Lung (tissue), 12 donors: Measurements from ENCODE around the gene TNF. TPM values are rescaled to one million over a fixed set of nuclear protein-coding genes. Genes with fewer than 3 reads are reported as not detected.
"Not testable (repeated sequence)": the region's sequence is repeated elsewhere in the genome, so short reads cannot be mapped to it uniquely, and the experiment has no call there.

Experiments
- ATAC-seq: fragments of 200-7000 bp; cut with Tn5 transposase; one replicate; pipeline ENCODE4 v1.9.1; 2020; ENCODE audit warnings: moderate number of reproducible peaks; ENCODE audit not compliant: insufficient read depth, low FRiP score
- DNase-seq, 3 donors: peaks; one replicate each; pipeline ENCODE4 v3.0.0-alpha.2; 2013 to 2017
- H3K27ac ChIP-seq, 2 donors: one replicate each; pipeline ENCODE4 v1.5.1; 2013; ENCODE audit warnings: mild to moderate bottlenecking in 2 of 2, moderate library complexity in 2 of 2, control low read depth in 1 of 2, inconsistent platforms in 1 of 2, low read depth in 1 of 2, low read length in 1 of 2
- H3K27me3 ChIP-seq, 3 donors: one replicate each; pipeline ENCODE4 v1.5.1; 2013; ENCODE audit warnings: low read length in 2 of 3; ENCODE audit not compliant: control insufficient read depth in 3 of 3, insufficient read depth in 3 of 3
- H3K36me3 ChIP-seq, 4 donors: one replicate each; pipeline ENCODE4 v1.5.1; 2013; ENCODE audit warnings: low read length in 4 of 4, mild to moderate bottlenecking in 1 of 4, moderate library complexity in 1 of 4; ENCODE audit not compliant: control insufficient read depth in 4 of 4, insufficient read depth in 4 of 4
- H3K4me1 ChIP-seq, 5 donors: one replicate each; pipeline ENCODE4 v1.5.1; 2013; ENCODE audit warnings: low read length in 5 of 5, mild to moderate bottlenecking in 2 of 5, moderate library complexity in 1 of 5; ENCODE audit not compliant: control insufficient read depth in 5 of 5, insufficient read depth in 5 of 5
- H3K4me3 ChIP-seq: one replicate; pipeline ENCODE4 v1.5.1; 2013; ENCODE audit warnings: mild to moderate bottlenecking, control low read depth, moderate library complexity
- H3K9ac ChIP-seq, 2 donors: one replicate each; pipeline ENCODE4 v1.5.1; 2013; ENCODE audit warnings: low read length in 2 of 2, control low read depth in 1 of 2; ENCODE audit not compliant: insufficient read depth in 1 of 2
- H3K9me3 ChIP-seq, 4 donors: one replicate each; pipeline ENCODE4 v1.5.1; 2013; ENCODE audit warnings: low read length in 3 of 4, mild to moderate bottlenecking in 1 of 4, moderate library complexity in 1 of 4; ENCODE audit not compliant: control insufficient read depth in 4 of 4, insufficient read depth in 3 of 4
- WGBS, 2 donors: extraction: QIAGEN DNeasy Blood & Tissue Kit; methylation state at CpG; one replicate each; pipeline ENCODE4 v1.1.7; 2013; 5-methylcytosine and 5-hydroxymethylcytosine counted together
- polyA plus RNA-seq, 2 donors: library from polyadenylated mRNA; stranded (reverse); fragments of 200-250 nt; gene quantifications; one replicate each; pipeline ENCODE4 v1.2.1, GENCODE V29; 2013
- total RNA-seq, 2 donors: library from RNA; depleted of rRNA in 1 of 2; stranded (reverse); fragments of >200 nt in 1 of 2; gene quantifications; one replicate each; pipeline ENCODE4 v1.2.1, GENCODE V29; 2014 to 2021
- TF ChIP-seq, protein P1 (sequence below): IDR thresholded peaks from 2 replicates; pipeline ENCODE4 v1.5.1; 2012; ENCODE audit warnings: mild to moderate bottlenecking; ENCODE audit errors: control extremely low read depth, extremely low read depth
- donor health status: control.
- donor health status: control.
- donor health status: Bipolar disorder and iron deficiency.
- donor health status: healthy.
- donor health status: DM: yes; HTN: yes; CAD: no.

TNF gene
- total and polyA plus RNA-seq, 4 donors = 0.23 to 15.7 (median 4.1) TPM

DNA sequence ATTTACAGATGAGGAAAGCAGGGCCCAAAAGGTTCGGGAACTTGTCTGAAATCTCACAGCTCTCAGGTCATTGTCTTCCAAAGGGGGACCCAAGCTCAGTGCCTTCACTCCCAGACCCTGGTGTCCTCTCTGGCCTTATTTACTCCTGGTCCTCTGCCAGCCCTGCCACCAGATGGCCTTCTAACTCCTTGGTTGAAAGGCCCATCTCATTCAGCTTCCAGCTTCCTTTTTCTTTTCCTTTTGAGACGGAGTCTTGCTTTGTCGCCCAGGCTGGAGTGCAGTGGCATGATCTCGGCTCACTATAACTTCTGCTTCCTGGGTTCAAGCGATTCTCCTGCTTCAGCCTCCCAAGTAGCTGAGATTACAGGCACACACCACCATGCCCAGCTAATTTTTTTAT, 24.0 kb upstream of the TNF start:
- H3K9ac ChIP-seq, H3K27ac ChIP-seq, H3K27me3 ChIP-seq, H3K9me3 ChIP-seq, H3K4me3 ChIP-seq, ATAC-seq: not testable (repeated sequence)
- H3K4me1 ChIP-seq = peaks cover 0 to 18% (median 4%) of the 10 kb centered on the region in 5 donors
- H3K36me3 ChIP-seq = peaks cover 0 to 18% (median 7%) of the 10 kb centered on the region in 4 donors
- TF ChIP-seq, protein P1, sequence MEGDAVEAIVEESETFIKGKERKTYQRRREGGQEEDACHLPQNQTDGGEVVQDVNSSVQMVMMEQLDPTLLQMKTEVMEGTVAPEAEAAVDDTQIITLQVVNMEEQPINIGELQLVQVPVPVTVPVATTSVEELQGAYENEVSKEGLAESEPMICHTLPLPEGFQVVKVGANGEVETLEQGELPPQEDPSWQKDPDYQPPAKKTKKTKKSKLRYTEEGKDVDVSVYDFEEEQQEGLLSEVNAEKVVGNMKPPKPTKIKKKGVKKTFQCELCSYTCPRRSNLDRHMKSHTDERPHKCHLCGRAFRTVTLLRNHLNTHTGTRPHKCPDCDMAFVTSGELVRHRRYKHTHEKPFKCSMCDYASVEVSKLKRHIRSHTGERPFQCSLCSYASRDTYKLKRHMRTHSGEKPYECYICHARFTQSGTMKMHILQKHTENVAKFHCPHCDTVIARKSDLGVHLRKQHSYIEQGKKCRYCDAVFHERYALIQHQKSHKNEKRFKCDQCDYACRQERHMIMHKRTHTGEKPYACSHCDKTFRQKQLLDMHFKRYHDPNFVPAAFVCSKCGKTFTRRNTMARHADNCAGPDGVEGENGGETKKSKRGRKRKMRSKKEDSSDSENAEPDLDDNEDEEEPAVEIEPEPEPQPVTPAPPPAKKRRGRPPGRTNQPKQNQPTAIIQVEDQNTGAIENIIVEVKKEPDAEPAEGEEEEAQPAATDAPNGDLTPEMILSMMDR = peak; percentile 80
- peak in 2 of 3 donors; percentile 26 to 49 for DNase-seq
- WGBS, 2 donors = 14 to 41% methylated on average over 5 of the region's 5 CpGs

DNA sequence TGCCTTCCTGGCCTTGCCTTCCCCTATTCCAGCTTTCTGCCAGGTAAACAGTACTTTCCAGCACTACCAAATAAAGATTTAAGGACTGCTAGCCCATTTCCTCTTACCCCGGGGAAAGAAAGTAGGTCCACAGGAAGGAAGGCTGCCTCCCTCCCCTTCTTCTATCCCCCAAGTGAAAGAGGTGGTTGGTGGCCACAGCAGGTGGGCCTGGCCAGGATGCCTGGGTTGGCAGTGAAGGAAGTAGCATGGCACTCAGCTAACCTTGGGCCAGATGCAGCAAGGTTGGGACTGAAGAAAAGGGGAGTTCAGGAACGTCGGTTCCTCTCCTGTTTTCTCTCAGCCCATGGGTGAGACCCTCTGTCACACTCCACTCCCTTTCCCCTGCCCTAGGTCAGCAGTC, 19.1 kb upstream of the TNF start:
- no peak overlapping the region for H3K4me3 ChIP-seq
- H3K27ac ChIP-seq = no peak overlapping the region
- TF ChIP-seq, protein P1 = no peak
- no peaks in the 10 kb centered on the region for H3K9me3 ChIP-seq
- H3K9ac ChIP-seq = no peak overlapping the region
- peaks cover 6 to 20% (median 14%) of the 10 kb centered on the region in 4 donors for H3K36me3 ChIP-seq
- ATAC-seq (no peak), DNase-seq (no peak)
- 46 to 65% methylated on average over 3 of the region's 3 CpGs for WGBS, 2 donors
- H3K4me1 ChIP-seq = peaks cover 0 to 27% (median 0%) of the 10 kb centered on the region in 5 donors
- H3K27me3 ChIP-seq = no peaks in the 10 kb centered on the region

DNA sequence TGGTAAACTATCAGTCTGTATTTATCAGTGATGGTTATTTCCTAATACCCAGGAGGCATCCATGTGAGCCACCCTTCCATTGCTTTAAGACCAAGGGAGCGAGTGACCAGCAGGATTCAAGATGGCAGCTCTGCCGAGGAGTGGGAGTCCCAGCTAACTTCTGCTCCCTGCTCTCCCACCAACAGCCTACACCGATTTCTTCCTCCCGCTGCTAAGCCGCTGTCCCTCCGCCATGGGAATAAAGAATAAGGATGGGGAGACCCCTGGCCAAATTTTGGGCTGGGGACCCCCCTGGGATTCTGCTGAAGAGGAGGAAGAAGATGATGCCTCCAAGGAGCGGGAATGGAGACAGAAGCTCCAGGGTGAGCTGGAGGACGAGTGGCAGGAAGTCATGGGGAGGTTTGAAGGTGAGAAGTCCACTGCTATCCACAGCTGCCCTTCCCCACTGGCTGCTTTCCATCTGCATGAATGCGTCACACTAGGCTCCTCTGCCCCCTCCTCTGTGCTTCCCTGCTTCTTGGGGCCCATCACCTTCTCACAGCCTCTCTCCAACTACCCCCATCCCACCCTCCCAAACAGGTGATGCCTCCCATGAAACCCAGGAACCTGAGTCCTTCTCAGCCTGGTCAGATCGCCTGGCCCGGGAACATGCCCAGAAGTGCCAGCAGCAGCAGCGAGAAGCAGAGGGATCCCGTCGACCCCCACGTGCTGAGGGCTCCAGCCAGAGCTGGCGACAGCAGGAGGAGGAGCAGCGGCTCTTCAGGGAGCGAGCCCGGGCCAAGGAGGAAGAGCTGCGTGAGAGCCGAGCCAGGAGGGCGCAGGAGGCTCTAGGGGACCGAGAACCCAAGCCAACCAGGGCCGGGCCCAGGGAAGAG, 17.7 kb upstream of the TNF start:
- 56 to 62% methylated on average over 23 to 24 of the region's 24 CpGs for WGBS, 2 donors
- no peak for ATAC-seq
- H3K36me3 ChIP-seq = peaks cover 6 to 20% (median 14%) of the 10 kb centered on the region in 4 donors
- no peaks in the 10 kb centered on the region for H3K27me3 ChIP-seq
- no peaks in the 10 kb centered on the region for H3K9me3 ChIP-seq
- TF ChIP-seq, protein P1 = no peak
- peak overlapping the region in 1 of 2 donors; percentile 87 for H3K27ac ChIP-seq
- no peak for DNase-seq
- H3K4me3 ChIP-seq = no peak overlapping the region
- no peak overlapping the region for H3K9ac ChIP-seq
- peaks cover 0 to 27% (median 0%) of the 10 kb centered on the region in 5 donors for H3K4me1 ChIP-seq
